Spleen (tissue), 7 donors: Measurements from ENCODE around the gene CTAG1A.

Source experiments
- CTCF ChIP-seq, 11 experiments: fragments of 200-600 bp in 7 of 11; fragments of 450-650 bp in 4 of 11; sonication (generic) in 4 of 11; IDR thresholded peaks in 8 of 11; conservative IDR thresholded peaks in 3 of 11; 1 replicate in 7 of 11; 2 replicates in 4 of 11; pipeline versions ENCODE4 v1.4.0 to v1.8.0; 2016 to 2021; ENCODE audit warnings: antibody characterized with exemption in 11 of 11, inconsistent platforms in 4 of 11, mild to moderate bottlenecking in 1 of 11
- POLR2A ChIP-seq, 3 donors: fragments of 450-650 bp; IDR thresholded peaks; one replicate each; pipeline ENCODE4 v1.5.1; 2017; ENCODE audit warnings: antibody characterized with exemption in 3 of 3, mild to moderate bottlenecking in 1 of 3
- POLR2AphosphoS5 ChIP-seq, 3 donors: sonication (generic); formaldehyde crosslinking; IDR thresholded peaks; one replicate each; pipeline ENCODE4 v1.5.1; 2017; ENCODE audit warnings: antibody characterized with exemption in 3 of 3
- donor health status: DM: no; HTN: no; CAD: no; lungs with moderate emphysema.
- donor health status: DM: no; HTN: no; CAD: no.
- donor health status: DM: no; HTN: no; CAD: no.

- TF ChIP-seq CTCF (IDR thresholded peaks at IDR 0.05 in 8 of 11, conservative IDR thresholded peaks at IDR 0.05 in 3 of 11) (no peak), POLR2A (IDR thresholded peaks at IDR 0.05) (no peak), POLR2AphosphoS5 (IDR thresholded peaks at IDR 0.05) (no peak)
Observed at GRCh38 chrX:154548028-154548316, 37.0 kb upstream of the CTAG1A start.
